C4-2B (cell line): Measurements from ENCODE around the gene SNRK.

ENCODE experiments used
- CTCF ChIP-seq: fragments of 450-650 bp; conservative IDR thresholded peaks from 2 replicates; pipeline ENCODE4 v1.5.1; 2017; ENCODE audit warnings: mild to moderate bottlenecking
- ZFX ChIP-seq: fragments of 450-650 bp; IDR thresholded peaks from 2 replicates; pipeline ENCODE4 v1.6.1; 2017

DNA sequence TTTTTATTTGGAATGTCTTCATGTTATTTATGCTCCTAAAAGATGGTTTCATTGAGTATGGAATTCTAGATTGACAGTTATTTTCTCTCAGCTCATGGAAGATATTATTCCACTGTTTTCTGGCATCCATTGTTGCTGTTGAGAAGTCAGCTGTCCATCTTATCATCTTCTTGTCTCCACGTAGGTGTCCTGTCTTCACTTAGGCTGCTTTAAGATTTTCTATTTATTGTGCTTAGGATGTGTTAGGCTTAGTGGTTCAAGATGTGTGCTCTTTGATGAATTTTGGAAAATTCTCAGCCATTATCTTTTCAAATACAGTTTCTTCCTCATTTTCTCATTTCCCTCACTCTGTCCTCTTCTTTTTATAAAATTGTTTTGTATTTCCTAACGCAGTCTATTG is 52.0 kb downstream of the SNRK start:
- TF ChIP-seq CTCF = no peak
- TF ChIP-seq ZFX = no peak
